Measurements from ENCODE around the gene MBOAT2.

DNA sequence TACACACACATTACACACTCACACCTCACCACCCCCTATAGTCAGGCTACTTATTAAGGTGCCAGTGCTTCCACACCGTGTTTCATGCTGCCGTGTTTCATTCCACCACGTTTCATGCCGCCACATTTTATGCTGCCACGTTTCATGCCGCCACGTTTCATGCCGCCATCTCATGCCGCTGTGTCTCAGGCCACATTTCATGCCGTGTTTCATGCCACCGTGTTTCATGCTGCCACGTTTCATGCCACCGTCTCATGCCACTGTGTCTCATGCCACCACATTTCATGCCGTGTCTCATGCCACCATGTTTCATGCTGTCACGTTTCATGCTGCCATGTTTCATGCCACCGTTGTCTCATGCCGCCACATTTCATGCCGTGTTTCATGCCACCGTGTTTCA is 65.1 kb downstream of the MBOAT2 start:
- TF ChIP-seq, protein P1, sequence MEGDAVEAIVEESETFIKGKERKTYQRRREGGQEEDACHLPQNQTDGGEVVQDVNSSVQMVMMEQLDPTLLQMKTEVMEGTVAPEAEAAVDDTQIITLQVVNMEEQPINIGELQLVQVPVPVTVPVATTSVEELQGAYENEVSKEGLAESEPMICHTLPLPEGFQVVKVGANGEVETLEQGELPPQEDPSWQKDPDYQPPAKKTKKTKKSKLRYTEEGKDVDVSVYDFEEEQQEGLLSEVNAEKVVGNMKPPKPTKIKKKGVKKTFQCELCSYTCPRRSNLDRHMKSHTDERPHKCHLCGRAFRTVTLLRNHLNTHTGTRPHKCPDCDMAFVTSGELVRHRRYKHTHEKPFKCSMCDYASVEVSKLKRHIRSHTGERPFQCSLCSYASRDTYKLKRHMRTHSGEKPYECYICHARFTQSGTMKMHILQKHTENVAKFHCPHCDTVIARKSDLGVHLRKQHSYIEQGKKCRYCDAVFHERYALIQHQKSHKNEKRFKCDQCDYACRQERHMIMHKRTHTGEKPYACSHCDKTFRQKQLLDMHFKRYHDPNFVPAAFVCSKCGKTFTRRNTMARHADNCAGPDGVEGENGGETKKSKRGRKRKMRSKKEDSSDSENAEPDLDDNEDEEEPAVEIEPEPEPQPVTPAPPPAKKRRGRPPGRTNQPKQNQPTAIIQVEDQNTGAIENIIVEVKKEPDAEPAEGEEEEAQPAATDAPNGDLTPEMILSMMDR (IDR thresholded peaks at IDR 0.05): no peak
- TF ChIP-seq POLR2A (IDR thresholded peaks at IDR 0.05): no peak
